Keratinocyte (primary cell): Measurements from ENCODE around the gene PMF1.

Experiments
- CTCF ChIP-seq, 3 experiments: IDR thresholded peaks in 1 of 3; conservative IDR thresholded peaks in 1 of 3; optimal IDR thresholded peaks in 1 of 3; 2 replicates in 2 of 3; 3 replicates in 1 of 3; pipeline versions ENCODE3 to v1.5.1; 2011; ENCODE audit warnings: low read length in 3 of 3, mild to moderate bottlenecking in 3 of 3, moderate library complexity in 2 of 3, control low read depth in 1 of 3, inconsistent platforms in 1 of 3; ENCODE audit not compliant: insufficient read depth in 2 of 3; ENCODE audit errors: extremely low read depth in 1 of 3
- EZH2 ChIP-seq: IDR thresholded peaks from one replicate; pipeline ENCODE4 v1.6.1; 2012; ENCODE audit warnings: inconsistent platforms, mild to moderate bottlenecking, low read length, moderate library complexity

- TF ChIP-seq CTCF (optimal IDR thresholded peaks at IDR 0.05 in 1 of 3, IDR thresholded peaks at IDR 0.05 in 1 of 3, conservative IDR thresholded peaks at IDR 0.05 in 1 of 3; ENCODE audit: extremely low read depth in 1 of 3, insufficient read depth in 2 of 3, low read length in 3 of 3) (no peak), EZH2 (no peak)
Observed at GRCh38 chr1:156211243-156211642, 1.6 kb upstream of the PMF1 start.
